CD4-positive, alpha-beta T cell (primary cell): ENCODE results near the gene BTG1. TPM values are rescaled to one million over a fixed set of nuclear protein-coding genes. Genes with fewer than 3 reads are reported as not detected.
"Not testable (repeated sequence)": the region's sequence is repeated elsewhere in the genome, so short reads cannot be mapped to it uniquely, and the experiment has no call there.

Experiments used
- ATAC-seq: fragments of 200-7000 bp; cut with Tn5 transposase; one replicate; pipeline ENCODE4 v1.10.0; 2022; ENCODE audit warnings: mild to moderate bottlenecking; ENCODE audit not compliant: poor library complexity
- CTCF ChIA-PET: fragments of 350-600 bp; sonication (Branson Sonifier 250); formaldehyde crosslinking; loops from one replicate; lab custom pipeline; 2021; ENCODE audit warnings: antibody characterized with exemption, inconsistent platforms; lab: Charles Lee
- POLR2A ChIA-PET: fragments of 350-600 bp; sonication (Branson Sonifier 250); formaldehyde crosslinking; loops from one replicate; lab custom pipeline; 2021; ENCODE audit warnings: antibody characterized with exemption, inconsistent platforms; lab: Charles Lee
- DNase-seq, 14 experiments: peaks; one replicate each; pipeline ENCODE4 v3.0.0-alpha.2; 2013 to 2020; ENCODE audit warnings: mixed read lengths in 2 of 14
- H3K27ac ChIP-seq, 2 donors: one replicate each; pipeline versions ENCODE4 v1.5.1 to v1.7.0; 2013; ENCODE audit warnings: low read length in 2 of 2, low read depth in 1 of 2, mild to moderate bottlenecking in 1 of 2
- H3K27me3 ChIP-seq, 2 experiments: 1 replicate in 1 of 2; 2 replicates in 1 of 2; pipeline versions ENCODE4 v1.6.1 to v1.7.0; 2013; ENCODE audit warnings: low read length in 2 of 2, control low read depth in 1 of 2, mild to moderate bottlenecking in 1 of 2, moderate library complexity in 1 of 2; ENCODE audit not compliant: insufficient read depth in 2 of 2, control insufficient read depth in 1 of 2
- H3K36me3 ChIP-seq: one replicate; pipeline ENCODE4 v1.6.1; 2013; ENCODE audit warnings: low read length, control low read depth; ENCODE audit not compliant: insufficient read depth
- H3K4me1 ChIP-seq: one replicate; pipeline ENCODE4 v1.6.1; 2013; ENCODE audit warnings: low read length, control low read depth; ENCODE audit not compliant: insufficient read depth
- H3K4me3 ChIP-seq: one replicate; pipeline ENCODE4 v1.5.1; 2013; ENCODE audit warnings: mild to moderate bottlenecking, low read length, moderate library complexity
- H3K9me3 ChIP-seq, 2 experiments: 1 replicate in 1 of 2; 2 replicates in 1 of 2; pipeline versions ENCODE4 v1.6.1 to v1.7.0; 2013; ENCODE audit warnings: low read length in 2 of 2, mild to moderate bottlenecking in 2 of 2, control low read depth in 1 of 2, moderate library complexity in 1 of 2; ENCODE audit not compliant: control insufficient read depth in 1 of 2, insufficient read depth in 1 of 2
- H3K27ac Mint-ChIP-seq: one replicate; pipeline ENCODE4 v1.8.0; 2020; ENCODE audit warnings: mixed read lengths
- H3K27me3 Mint-ChIP-seq: one replicate; pipeline ENCODE4 v1.8.0; 2021; ENCODE audit warnings: mixed read lengths
- H3K36me3 Mint-ChIP-seq: one replicate; pipeline ENCODE4 v1.8.0; 2021; ENCODE audit warnings: low read depth, mixed read lengths
- H3K4me1 Mint-ChIP-seq: one replicate; pipeline ENCODE4 v1.8.0; 2021; ENCODE audit warnings: low read depth, mixed read lengths
- H3K4me3 Mint-ChIP-seq: one replicate; pipeline ENCODE4 v1.8.0; 2020; ENCODE audit warnings: mild to moderate bottlenecking, mixed read lengths
- H3K9me3 Mint-ChIP-seq: one replicate; pipeline ENCODE4 v1.8.0; 2020; ENCODE audit warnings: mixed read lengths
- intact Hi-C, 2 experiments: fragments of 100-400 bp; cut with DNase I in 1 of 2; cut with micrococcal nuclease in 1 of 2; formaldehyde crosslinking; loops; one replicate each; pipeline versions ENCODE4 v1.15.1 to v1.9.0; 2023 to 2025; cut with DNase I, micrococcal nuclease
- total RNA-seq, 174 experiments: library from RNA in 2 of 174; stranded (reverse) in 2 of 174; gene quantifications; one replicate each; pipeline ENCODE4 v1.2.3 and lab custom pipeline; 2021 to 2026
- TF ChIP-seq, protein P1 (sequence below): fragments of 200-600 bp; IDR thresholded peaks from one replicate; pipeline ENCODE4 v1.8.0; 2022; ENCODE audit warnings: antibody characterized with exemption, mild to moderate bottlenecking

Gene BTG1
- total RNA-seq, 2 experiments from 2014 or later: 1,698 to 1,774 TPM

DNA sequence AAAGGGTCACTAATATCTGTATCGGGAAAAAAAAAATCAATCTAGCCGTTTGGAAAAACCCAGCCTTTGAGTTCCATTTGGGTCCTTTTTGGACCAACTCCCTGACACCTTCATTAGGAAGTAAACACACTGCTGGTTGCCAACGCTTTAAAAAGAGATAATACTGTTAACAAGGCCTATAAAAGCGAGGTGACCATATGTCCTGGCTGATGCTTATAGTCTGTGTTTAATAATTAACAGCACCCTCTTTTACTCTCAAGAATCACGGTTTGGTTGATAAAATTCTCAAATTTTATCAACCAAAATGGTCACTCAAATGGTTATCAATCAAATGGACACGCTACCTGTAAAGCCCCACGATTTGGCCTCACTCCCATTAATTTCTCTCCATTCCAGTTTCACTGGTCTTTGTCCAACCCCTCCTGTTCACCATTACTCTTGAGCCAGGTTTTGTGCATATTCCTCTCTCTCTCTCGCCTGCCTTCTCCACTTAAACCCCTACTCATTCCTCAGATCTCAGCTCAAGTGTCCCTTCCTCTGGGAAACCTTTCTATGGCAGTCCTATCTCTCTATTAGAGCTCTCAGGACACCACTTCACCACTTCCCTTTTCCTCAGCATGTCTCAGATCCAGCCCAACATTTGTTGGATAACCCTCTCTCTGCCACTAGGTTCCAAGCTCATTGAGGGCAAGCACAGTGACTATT is 9.5 kb downstream of the BTG1 start:
- peaks cover 18% of the 10 kb centered on the region for H3K36me3 ChIP-seq
- TF ChIP-seq, protein P1, sequence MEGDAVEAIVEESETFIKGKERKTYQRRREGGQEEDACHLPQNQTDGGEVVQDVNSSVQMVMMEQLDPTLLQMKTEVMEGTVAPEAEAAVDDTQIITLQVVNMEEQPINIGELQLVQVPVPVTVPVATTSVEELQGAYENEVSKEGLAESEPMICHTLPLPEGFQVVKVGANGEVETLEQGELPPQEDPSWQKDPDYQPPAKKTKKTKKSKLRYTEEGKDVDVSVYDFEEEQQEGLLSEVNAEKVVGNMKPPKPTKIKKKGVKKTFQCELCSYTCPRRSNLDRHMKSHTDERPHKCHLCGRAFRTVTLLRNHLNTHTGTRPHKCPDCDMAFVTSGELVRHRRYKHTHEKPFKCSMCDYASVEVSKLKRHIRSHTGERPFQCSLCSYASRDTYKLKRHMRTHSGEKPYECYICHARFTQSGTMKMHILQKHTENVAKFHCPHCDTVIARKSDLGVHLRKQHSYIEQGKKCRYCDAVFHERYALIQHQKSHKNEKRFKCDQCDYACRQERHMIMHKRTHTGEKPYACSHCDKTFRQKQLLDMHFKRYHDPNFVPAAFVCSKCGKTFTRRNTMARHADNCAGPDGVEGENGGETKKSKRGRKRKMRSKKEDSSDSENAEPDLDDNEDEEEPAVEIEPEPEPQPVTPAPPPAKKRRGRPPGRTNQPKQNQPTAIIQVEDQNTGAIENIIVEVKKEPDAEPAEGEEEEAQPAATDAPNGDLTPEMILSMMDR: no peak
- peak overlapping the region; percentile 29 to 62 for H3K27ac ChIP-seq
- ChIA-PET CTCF (interaction anchor here (1.1 to 2.7 kb wide), 2 partner anchors 8 to 754 kb away, joined by 4 to 17 read pairs; partner anchors contain the start of gene BTG1), POLR2A (interaction anchor here (0.6 to 10.0 kb wide), 22 partner anchors 8 to 434 kb away, joined by 3 to 298 read pairs (median 6); partner anchors contain the start of gene BTG1)
- intact Hi-C loops: loop anchor here (2.0 to 10.0 kb wide), 5 partner anchors 19 to 557 kb away; no protein-coding TSS in a partner anchor
- H3K4me1 ChIP-seq: peaks cover 31% of the 10 kb centered on the region
- ATAC-seq: no peak
- H3K27me3 ChIP-seq: no peaks in the 10 kb centered on the region
- H3K27me3 Mint-ChIP-seq: no peaks in the 10 kb centered on the region
- no peaks in the 10 kb centered on the region for H3K9me3 Mint-ChIP-seq
- H3K27ac Mint-ChIP-seq: peak overlapping the region; percentile 99
- peak in 1 of 14 experiments; percentile 26 for DNase-seq
- H3K4me3 ChIP-seq: peak overlapping the region; percentile 94
- H3K9me3 ChIP-seq: no peaks in the 10 kb centered on the region
- H3K36me3 Mint-ChIP-seq: peaks cover 92% of the 10 kb centered on the region
- H3K4me3 Mint-ChIP-seq: peak overlapping the region; percentile 100
- peaks cover 65% of the 10 kb centered on the region for H3K4me1 Mint-ChIP-seq

DNA sequence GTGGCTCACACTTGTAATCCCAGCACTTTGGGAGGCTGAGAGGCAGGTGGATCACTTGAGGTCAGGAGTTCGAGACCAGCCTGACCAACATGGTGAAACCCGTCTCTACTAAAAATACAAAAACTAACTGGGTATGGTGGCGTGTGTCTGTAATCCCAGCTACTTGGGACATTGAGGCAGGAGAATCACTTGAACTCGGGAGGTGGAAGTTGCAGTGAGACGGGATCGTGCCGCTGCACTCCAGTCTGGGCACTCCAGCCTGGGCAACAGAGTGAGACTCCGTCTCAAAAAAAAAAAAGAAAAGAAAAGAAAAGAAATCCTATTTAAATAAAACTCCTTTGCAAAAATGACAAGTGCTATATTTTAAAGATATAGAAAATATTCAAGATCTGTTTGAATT is 10.1 kb downstream of the BTG1 start:
- peak overlapping the region; percentile 100 for H3K4me3 Mint-ChIP-seq

DNA sequence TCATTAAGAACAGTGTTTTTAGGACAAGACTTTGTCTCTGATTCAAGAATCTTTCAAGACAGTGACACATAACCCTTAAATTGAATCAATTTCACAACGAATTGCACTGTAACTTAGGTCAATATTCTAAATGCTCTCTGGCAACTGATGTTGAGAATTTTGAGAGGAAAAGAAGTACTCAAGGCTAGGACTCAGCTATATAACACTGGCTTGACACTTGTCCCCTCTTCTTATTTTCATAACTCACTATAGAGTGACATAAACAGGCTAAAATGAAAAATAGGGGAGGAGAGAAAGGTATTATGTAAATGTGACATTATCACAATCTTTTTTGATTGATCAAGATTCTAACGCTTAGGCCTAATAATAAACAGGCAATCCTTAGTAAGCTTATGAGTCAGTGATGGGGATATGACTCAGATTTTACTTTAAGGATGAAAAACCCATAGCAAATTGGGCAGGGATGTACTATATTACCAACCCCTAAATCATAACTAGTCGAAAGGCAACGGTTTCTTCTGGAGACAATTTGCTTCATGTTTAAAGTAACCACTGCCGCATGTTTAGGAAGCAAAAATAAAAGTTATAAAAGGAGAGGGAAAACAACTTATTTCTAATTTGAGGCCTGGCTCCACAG is 10.9 kb downstream of the BTG1 start:
- ATAC-seq: peak; percentile 19
- intact Hi-C loops: loop anchor here (5.0 to 10.0 kb wide), 4 partner anchors 37 to 360 kb away; no protein-coding TSS in a partner anchor
- CTCF ChIA-PET: interaction anchor here (1.1 to 2.7 kb wide), 2 partner anchors 10 to 752 kb away, joined by 3 to 17 read pairs; partner anchors contain the start of gene BTG1
- peak overlapping the region; percentile 59 to 62 for H3K27ac ChIP-seq
- H3K27ac Mint-ChIP-seq: peak overlapping the region; percentile 99
- no peaks in the 10 kb centered on the region for H3K9me3 Mint-ChIP-seq
- H3K4me1 Mint-ChIP-seq: peaks cover 76% of the 10 kb centered on the region
- H3K36me3 Mint-ChIP-seq: peaks cover 90% of the 10 kb centered on the region
- H3K27me3 ChIP-seq: no peaks in the 10 kb centered on the region
- H3K9me3 ChIP-seq: no peaks in the 10 kb centered on the region
- POLR2A ChIA-PET: interaction anchor here (0.8 to 10.0 kb wide), 17 partner anchors 10 to 436 kb away, joined by 3 to 298 read pairs (median 6); partner anchors contain the start of gene BTG1
- TF ChIP-seq, protein P1: no peak
- H3K4me3 Mint-ChIP-seq: peak overlapping the region; percentile 100
- H3K36me3 ChIP-seq: peaks cover 4% of the 10 kb centered on the region
- peaks cover 40% of the 10 kb centered on the region for H3K4me1 ChIP-seq
- DNase-seq: peak in 2 of 14 experiments; percentile 45 to 52
- H3K27me3 Mint-ChIP-seq: no peaks in the 10 kb centered on the region
- peak overlapping the region; percentile 94 for H3K4me3 ChIP-seq

More for the DNA sequence above, 10.1 kb downstream of the BTG1 start:
- H3K27me3 ChIP-seq, H3K9me3 ChIP-seq, H3K27me3 Mint-ChIP-seq, H3K9me3 Mint-ChIP-seq, ATAC-seq: not testable (repeated sequence)
- intact Hi-C loops: loop anchor here (5.0 to 10.0 kb wide), 2 partner anchors 98 to 361 kb away; no protein-coding TSS in a partner anchor
- H3K27ac ChIP-seq: peak overlapping the region; percentile 59 to 62
- H3K36me3 ChIP-seq: peaks cover 12% of the 10 kb centered on the region
- H3K4me3 ChIP-seq: peak overlapping the region; percentile 94
- H3K36me3 Mint-ChIP-seq: peaks cover 92% of the 10 kb centered on the region
- peaks cover 34% of the 10 kb centered on the region for H3K4me1 ChIP-seq
- ChIA-PET CTCF (interaction anchor here (2.7 kb wide), 1 partner anchor 9 kb away, joined by 17 read pairs; the partner anchor contains the start of gene BTG1), POLR2A (interaction anchor here (0.7 to 10.0 kb wide), 9 partner anchors 9 to 353 kb away, joined by 3 to 298 read pairs (median 3); partner anchors contain the start of gene BTG1)
- DNase-seq: peak in 1 of 14 experiments; percentile 16
- peaks cover 71% of the 10 kb centered on the region for H3K4me1 Mint-ChIP-seq
- H3K27ac Mint-ChIP-seq: peak overlapping the region; percentile 99
